Astrocyte of the spinal cord (primary cell): ENCODE data around the gene ZNF169.
"Not testable (repeated sequence)": the region's sequence is repeated elsewhere in the genome, so short reads cannot be mapped to it uniquely, and the experiment has no call there.

ENCODE experiments used
- DNase-seq: peaks from one replicate; pipeline ENCODE4 v3.0.0; 2011; ENCODE audit warnings: low read depth, low spot score
- H3K4me3 ChIP-seq: 2 replicates; pipeline ENCODE4 v1.5.1; 2011; ENCODE audit warnings: low read depth, mild to moderate bottlenecking, low read length, moderate library complexity
- in situ Hi-C: cut with HindIII; loops from 2 replicates; pipeline ENCODE4 v1.10.0; 2017; ENCODE audit warnings: low sequenced_read_pairs
- TF ChIP-seq, protein P1 (sequence below): IDR thresholded peaks from 2 replicates; pipeline ENCODE4 v1.5.1; 2012; ENCODE audit warnings: low read depth, mild to moderate bottlenecking, low read length, inconsistent platforms

Gene ZNF169

DNA sequence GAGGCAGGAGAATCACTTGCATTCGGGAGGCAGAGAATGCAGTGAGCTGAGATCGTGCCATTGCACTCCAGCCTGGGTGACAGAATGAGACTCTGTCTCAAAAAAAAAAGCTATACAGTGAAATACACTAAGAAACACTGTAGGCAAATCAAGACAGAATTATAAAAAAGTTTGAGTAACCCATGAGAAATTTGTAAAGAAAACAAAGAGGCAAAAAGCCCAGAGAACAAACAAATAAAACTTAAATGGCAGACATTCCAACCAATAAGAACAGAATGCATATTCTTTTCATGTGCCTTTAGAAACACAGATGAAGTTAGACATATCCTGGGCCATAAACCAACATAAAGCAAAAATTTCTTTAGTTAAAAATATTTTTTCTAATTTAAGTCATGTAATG, 30.6 kb downstream of the ZNF169 start:
- peak; percentile 8 for DNase-seq
- TF ChIP-seq, protein P1, sequence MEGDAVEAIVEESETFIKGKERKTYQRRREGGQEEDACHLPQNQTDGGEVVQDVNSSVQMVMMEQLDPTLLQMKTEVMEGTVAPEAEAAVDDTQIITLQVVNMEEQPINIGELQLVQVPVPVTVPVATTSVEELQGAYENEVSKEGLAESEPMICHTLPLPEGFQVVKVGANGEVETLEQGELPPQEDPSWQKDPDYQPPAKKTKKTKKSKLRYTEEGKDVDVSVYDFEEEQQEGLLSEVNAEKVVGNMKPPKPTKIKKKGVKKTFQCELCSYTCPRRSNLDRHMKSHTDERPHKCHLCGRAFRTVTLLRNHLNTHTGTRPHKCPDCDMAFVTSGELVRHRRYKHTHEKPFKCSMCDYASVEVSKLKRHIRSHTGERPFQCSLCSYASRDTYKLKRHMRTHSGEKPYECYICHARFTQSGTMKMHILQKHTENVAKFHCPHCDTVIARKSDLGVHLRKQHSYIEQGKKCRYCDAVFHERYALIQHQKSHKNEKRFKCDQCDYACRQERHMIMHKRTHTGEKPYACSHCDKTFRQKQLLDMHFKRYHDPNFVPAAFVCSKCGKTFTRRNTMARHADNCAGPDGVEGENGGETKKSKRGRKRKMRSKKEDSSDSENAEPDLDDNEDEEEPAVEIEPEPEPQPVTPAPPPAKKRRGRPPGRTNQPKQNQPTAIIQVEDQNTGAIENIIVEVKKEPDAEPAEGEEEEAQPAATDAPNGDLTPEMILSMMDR: no peak
- in situ Hi-C loops: no loop called here
- no peak overlapping the region for H3K4me3 ChIP-seq

DNA sequence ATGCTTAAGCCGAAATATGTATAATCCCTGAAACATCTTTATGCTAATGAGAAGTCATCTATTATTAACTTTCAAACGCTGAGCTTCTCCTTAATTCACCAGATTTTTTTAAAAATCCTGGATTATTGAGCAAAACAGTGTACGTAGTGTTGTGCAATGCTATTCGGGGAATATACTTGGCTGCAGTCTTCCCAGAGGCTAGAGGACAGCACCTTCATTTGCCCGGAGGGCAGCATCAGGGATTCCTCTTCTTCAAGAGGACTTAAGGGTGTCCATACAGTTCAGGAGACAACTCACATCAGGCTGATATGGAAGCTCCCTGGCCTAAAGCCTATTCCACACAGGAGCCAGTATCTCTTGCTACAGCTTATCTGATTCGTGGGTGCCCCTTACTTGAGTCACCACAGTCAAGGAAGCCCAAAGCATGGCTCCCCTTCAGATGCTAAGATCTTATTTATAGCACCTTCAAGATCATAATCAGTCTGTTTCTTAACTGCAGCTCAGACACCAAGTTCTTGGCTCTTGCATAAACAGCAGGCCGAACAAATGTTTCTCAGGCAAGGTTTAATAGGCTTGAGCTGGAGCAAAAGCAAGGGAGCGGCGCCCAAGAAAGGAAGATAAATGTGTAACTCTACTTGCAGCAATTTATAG, 40.0 kb downstream of the ZNF169 start:
- in situ Hi-C loops: no loop called here
- DNase-seq: no peak
- TF ChIP-seq, protein P1: no peak
- H3K4me3 ChIP-seq: no peak overlapping the region

DNA sequence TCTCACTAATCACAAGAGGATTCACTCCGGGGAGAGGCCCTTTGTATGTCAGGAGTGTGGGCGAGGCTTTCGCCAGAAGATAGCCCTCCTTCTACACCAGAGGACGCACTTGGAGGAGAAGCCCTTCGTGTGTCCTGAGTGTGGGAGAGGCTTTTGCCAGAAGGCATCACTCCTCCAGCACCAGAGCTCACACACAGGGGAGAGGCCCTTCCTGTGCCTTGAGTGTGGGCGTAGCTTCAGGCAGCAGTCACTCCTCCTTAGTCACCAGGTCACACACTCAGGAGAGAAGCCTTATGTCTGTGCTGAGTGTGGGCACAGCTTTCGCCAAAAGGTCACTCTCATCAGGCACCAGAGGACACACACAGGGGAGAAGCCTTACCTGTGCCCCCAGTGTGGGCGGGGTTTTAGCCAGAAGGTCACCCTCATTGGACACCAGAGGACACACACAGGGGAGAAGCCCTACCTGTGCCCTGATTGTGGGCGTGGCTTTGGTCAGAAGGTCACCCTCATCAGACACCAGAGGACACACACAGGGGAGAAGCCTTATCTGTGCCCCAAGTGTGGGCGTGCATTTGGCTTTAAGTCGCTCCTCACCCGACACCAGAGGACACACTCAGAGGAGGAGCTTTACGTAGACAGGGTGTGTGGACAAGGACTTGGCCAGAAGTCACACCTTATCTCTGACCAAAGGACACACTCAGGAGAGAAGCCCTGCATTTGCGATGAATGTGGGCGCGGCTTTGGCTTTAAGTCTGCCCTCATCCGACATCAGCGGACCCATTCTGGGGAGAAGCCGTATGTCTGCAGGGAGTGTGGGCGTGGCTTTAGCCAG, 41.6 kb downstream of the ZNF169 start:
- DNase-seq: no peak
- no peak overlapping the region for H3K4me3 ChIP-seq
- TF ChIP-seq, protein P1: no peak
- in situ Hi-C loops: no loop called here

DNA sequence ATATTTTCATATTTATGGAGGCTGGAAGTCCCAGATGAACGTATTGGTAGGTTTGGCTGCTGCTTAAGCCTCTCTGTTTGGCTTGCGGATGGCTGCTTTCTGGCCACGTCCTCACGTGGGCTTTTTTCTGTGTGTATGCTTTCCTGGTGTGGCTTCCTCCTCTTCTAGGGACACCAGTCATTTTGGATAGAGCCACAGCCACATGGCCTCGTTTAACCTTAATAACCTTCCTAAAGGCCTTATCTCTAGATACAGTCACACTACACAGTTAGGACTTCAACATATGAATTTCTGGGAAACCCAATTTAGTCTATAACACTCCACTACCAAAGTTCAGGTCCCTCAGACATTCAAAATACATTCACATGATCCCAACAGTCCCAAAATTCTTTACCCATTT, 42.5 kb downstream of the ZNF169 start:
- TF ChIP-seq, protein P1: no peak
- in situ Hi-C loops: no loop called here
- H3K4me3 ChIP-seq: no peak overlapping the region
- no peak for DNase-seq

DNA sequence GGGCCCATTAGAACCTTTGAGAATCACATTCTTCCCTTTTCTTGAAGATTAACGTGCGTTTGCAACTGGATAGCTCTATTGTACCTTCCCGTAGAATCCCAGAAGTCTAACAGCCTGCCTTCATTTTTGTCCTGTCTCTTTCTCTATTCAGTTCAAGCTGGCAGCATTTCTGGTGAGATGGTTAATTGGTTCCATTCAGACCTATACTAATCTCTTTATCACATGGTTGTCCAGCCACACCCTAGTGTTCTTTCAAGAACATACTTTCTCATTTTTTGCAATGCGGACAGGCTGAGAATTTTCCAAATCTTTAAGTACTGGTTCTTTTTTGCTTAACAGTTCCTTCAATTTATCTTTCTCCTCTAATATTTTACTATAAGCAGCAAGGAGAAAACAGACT, 43.3 kb downstream of the ZNF169 start:
- H3K4me3 ChIP-seq: no peak overlapping the region
- TF ChIP-seq, protein P1: no peak
- DNase-seq: no peak
- in situ Hi-C loops: no loop called here

DNA sequence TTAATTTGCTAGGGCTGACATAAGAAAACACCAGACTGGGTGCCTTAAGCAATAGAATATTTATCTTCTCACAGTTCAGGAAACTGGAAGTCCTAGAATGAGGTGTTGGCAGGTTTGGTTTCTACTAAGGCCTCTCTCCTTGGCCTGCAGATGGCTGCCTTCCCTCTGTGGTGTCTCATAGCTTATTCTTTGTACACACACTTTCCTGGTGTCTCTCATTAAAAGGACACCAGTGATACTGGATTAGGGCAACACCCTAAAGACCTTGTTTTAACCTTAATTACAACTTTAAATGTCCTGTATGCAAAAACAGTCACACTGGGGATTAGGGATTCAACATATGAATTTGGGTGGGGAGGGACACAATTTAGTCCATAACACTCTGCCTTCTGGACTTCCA, 44.2 kb downstream of the ZNF169 start:
- no peak overlapping the region for H3K4me3 ChIP-seq
- in situ Hi-C loops: no loop called here
- TF ChIP-seq, protein P1: no peak
- no peak for DNase-seq

DNA sequence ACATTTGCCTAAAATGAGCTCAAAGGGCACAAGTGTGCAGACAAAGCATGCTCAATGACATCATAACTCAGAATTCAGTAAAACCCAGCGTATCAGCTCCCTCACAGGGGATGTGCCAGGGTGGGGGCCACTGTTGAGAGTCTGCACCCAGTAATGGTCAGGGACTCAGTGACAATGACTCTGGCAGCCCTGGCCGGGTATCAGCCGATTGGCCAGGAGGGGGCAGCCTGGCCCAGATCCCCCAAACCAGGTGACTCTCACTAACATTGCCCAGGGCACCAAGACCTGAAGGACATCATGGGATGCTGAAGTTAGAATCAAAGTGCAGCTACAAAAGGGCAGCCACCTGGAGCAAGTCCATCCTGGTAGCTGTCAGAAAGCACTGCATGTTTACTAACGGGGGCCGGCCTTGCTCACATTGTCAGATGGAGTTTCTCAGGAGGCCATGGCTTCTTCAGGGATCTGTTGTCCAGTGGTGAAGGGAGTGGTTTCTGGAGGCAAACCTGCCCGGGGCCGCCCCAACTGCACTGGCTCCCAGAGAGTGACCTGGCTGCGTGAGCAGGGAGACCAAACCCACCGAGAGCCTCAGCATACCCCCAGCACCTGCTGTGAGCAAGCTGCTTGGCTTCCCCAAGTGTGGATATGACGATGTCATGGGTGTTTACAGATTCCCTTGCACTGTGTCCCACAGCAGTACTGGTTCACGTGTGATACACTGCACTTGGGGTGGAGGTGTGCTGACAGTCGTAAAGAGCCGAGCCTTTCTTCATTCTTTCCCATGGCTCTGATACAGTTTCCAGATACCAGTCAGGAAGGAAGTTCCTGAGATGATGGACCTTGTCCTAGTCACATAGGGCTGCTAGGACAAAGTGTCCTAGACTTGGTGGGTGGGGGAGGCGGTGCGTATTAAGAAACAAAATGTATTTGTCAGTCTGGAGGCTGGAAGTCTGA, 56.2 kb downstream of the ZNF169 start:
- DNase-seq, H3K4me3 ChIP-seq, in situ Hi-C loops: not testable (repeated sequence)

DNA sequence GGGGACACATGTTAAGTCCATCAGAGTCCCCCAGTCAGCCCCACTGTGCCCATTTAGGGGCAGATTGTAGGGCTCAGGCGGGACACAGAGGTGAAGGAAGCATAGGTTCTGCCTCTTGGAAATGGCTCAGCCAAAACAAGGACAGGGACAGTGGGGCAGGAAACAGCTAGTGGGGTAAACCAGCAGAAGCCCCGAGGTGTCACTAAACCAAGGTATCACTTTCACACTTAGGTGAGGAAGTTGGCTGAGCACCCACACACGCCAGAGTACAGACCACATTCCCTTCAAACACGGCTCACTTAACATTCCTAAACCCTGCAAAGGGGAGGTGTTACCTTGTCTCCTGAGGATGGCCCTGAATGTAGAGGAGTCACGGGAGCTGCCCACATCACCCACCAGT, 57.1 kb downstream of the ZNF169 start:
- in situ Hi-C loops, DNase-seq, H3K4me3 ChIP-seq: not testable (repeated sequence)

DNA sequence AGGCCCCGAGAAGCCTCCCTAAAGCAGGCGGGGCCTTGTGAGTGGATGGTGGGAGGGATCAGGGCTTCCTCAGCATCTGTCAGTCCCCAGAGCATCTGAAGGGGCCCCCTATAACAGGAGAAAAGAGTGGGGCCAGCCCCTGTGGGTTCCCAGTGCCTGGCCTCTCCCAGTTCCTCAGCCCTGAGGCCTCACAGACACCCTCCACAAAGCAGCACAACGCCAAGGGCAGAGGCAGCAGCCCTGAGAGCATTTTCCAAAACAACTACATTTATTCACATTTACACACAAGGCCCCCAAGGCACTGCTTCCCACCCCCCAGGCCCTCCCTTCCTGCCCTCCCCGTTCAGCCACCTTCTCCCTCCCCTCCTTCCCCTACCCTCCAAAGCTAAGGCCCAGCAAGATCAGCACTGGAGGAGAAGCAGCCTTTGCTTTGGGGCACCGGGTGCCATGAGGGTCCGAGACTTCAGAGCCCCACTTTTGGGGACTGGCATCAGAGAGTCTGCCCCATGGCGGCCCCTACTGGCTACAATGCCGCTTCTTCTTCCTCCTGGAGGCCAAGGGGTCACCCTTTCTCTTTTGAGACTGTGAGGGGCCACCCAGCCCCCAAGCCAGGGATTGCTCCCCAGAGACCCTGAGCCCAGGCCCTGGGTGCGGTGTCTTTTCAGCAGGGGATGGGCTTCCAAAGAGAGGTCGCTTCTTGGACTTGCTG, 59.0 kb downstream of the ZNF169 start:
- DNase-seq, H3K4me3 ChIP-seq, in situ Hi-C loops: not testable (repeated sequence)
